ENCODE results near the gene SREK1.

Gene SREK1, protein sequence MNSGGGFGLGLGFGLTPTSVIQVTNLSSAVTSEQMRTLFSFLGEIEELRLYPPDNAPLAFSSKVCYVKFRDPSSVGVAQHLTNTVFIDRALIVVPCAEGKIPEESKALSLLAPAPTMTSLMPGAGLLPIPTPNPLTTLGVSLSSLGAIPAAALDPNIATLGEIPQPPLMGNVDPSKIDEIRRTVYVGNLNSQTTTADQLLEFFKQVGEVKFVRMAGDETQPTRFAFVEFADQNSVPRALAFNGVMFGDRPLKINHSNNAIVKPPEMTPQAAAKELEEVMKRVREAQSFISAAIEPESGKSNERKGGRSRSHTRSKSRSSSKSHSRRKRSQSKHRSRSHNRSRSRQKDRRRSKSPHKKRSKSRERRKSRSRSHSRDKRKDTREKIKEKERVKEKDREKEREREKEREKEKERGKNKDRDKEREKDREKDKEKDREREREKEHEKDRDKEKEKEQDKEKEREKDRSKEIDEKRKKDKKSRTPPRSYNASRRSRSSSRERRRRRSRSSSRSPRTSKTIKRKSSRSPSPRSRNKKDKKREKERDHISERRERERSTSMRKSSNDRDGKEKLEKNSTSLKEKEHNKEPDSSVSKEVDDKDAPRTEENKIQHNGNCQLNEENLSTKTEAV

DNA sequence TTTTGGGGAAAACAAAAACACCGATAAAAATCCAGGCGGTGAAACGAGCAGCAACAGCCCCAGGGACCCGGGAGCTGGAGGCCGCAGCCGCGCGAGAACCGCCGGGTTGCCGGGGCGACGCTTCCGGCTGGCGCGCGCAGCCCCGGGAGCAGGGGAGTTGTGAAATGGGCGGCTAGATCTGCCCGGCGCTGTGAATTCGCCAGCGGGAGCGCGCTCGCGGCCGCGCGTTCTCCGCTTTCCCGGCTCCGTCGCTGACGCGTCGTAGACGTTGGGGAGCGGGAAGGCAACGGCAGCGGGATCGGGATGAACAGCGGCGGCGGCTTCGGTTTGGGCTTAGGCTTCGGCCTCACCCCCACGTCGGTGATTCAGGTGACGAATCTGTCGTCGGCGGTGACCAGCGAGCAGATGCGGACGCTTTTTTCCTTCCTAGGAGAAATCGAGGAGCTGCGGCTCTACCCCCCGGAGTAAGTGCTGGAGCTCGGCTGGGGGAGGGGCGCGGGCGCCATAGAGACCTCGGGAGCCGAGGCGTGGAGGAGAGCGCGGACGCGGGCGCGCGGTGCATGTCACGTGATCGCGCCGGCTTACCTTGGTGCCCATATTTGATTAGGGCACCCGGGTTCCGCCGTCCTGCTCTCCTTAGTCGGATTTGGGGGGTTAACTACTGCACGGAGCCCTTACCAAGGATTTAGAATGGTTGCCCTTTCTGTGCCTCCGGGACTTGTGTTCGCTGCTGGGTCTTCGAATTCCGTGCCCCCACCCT lies at the start of gene SREK1:
Gene SREK1 (plus strand): TSS at position 227 of the 760 bp plus-strand sequence. CDS start 77 bp downstream, at position 304.
- peak within 1 kb of the TSS; percentile 94 for H3K27ac ChIP-seq
- TF ChIP-seq ZFX (IDR thresholded peaks at IDR 0.05; ENCODE audit: borderline replicate concordance) (no peak), CTCF (IDR thresholded peaks at IDR 0.05) (no peak)

GRCh38 chr5:66100851-66101250 lies 43.2 kb upstream of the SREK1 start:
- no peak overlapping the region for H3K27ac ChIP-seq
- TF ChIP-seq CTCF (IDR thresholded peaks at IDR 0.05) (no peak), ZFX (IDR thresholded peaks at IDR 0.05; ENCODE audit: borderline replicate concordance) (no peak)

GRCh38 chr5:66113160-66113559 lies 30.9 kb upstream of the SREK1 start:
- TF ChIP-seq CTCF (IDR thresholded peaks at IDR 0.05), result no peak
- TF ChIP-seq ZFX (IDR thresholded peaks at IDR 0.05; ENCODE audit: borderline replicate concordance), result no peak
- H3K27ac ChIP-seq, result no peak overlapping the region

GRCh38 chr5:66118304-66118703 lies 25.8 kb upstream of the SREK1 start:
- no peak overlapping the region for H3K27ac ChIP-seq
- TF ChIP-seq ZFX (IDR thresholded peaks at IDR 0.05; ENCODE audit: borderline replicate concordance), result no peak
- no peak for TF ChIP-seq CTCF (IDR thresholded peaks at IDR 0.05)

- TF ChIP-seq CTCF (IDR thresholded peaks at IDR 0.05) (no peak), ZFX (IDR thresholded peaks at IDR 0.05; ENCODE audit: borderline replicate concordance) (no peak)
- H3K27ac ChIP-seq, result no peak overlapping the region
Measured at GRCh38 chr5:66122379-66123034, 21.6 kb upstream of the SREK1 start.

- no peak overlapping the region for H3K27ac ChIP-seq
- TF ChIP-seq ZFX (IDR thresholded peaks at IDR 0.05; ENCODE audit: borderline replicate concordance), result no peak
- TF ChIP-seq CTCF (IDR thresholded peaks at IDR 0.05), result no peak
Measured at GRCh38 chr5:66129144-66129543, 15.0 kb upstream of the SREK1 start.

Data from 22Rv1 (cell line).